Stimulated activated CD4-positive, alpha-beta T cell treated with anti-CD3 and anti-CD28 coated beads, Interleukin-4, amount 100 ng/mL, for 48 hours (primary cell): ENCODE results near the gene TMEM190.
"Not testable (repeated sequence)": the region's sequence is repeated elsewhere in the genome, so short reads cannot be mapped to it uniquely, and the experiment has no call there.

Experiments
- DNase-seq, 2 donors: peaks; one replicate each; pipeline ENCODE4 v3.0.0-alpha.2; 2020; ENCODE audit warnings: low read depth in 2 of 2

Gene TMEM190

GRCh38 chr19:55376241-55376933 is at the start of gene TMEM190:
TSS of gene TMEM190 (plus strand) at chr19:55376826. CDS start at chr19:55376854, 28 bp downstream.
- no peak for DNase-seq

GRCh38 chr19:55328774-55329318 is 47.8 kb upstream of the TMEM190 start:
- not testable (repeated sequence) for DNase-seq

GRCh38 chr19:55329791-55330190 is 46.8 kb upstream of the TMEM190 start:
- DNase-seq, result not testable (repeated sequence)

GRCh38 chr19:55333870-55334269 is 42.8 kb upstream of the TMEM190 start:
- no peak for DNase-seq

- DNase-seq, result no peak
Measured at GRCh38 chr19:55336101-55336500, 40.5 kb upstream of the TMEM190 start.

GRCh38 chr19:55339105-55339888 is 37.3 kb upstream of the TMEM190 start, which contains the start of gene KMT5C:
TSS of gene KMT5C (plus strand) at chr19:55339876. CDS start at chr19:55341937, 2,061 bp downstream.
- peak; percentile 100 for DNase-seq

- DNase-seq, result no peak
Measured at GRCh38 chr19:55339889-55340783, 36.5 kb upstream of the TMEM190 start.

GRCh38 chr19:55340784-55341147 is 35.9 kb upstream of the TMEM190 start:
- peak in 1 of 2 donors; percentile 20 for DNase-seq

GRCh38 chr19:55341171-55341588 is 35.4 kb upstream of the TMEM190 start:
- DNase-seq, result peak; percentile 58 to 73

GRCh38 chr19:55341595-55342531 is 34.8 kb upstream of the TMEM190 start:
- no peak for DNase-seq

GRCh38 chr19:55344444-55344843 is 32.2 kb upstream of the TMEM190 start:
- DNase-seq, result no peak

GRCh38 chr19:55345101-55345817 is 31.4 kb upstream of the TMEM190 start:
- no peak for DNase-seq

- DNase-seq, result no peak
Measured at GRCh38 chr19:55345818-55346724, 30.6 kb upstream of the TMEM190 start.

GRCh38 chr19:55346725-55347441 is 29.7 kb upstream of the TMEM190 start:
- DNase-seq, result no peak

GRCh38 chr19:55347442-55348009 is 29.1 kb upstream of the TMEM190 start:
- no peak for DNase-seq

GRCh38 chr19:55348317-55349034 is 28.1 kb upstream of the TMEM190 start:
- no peak for DNase-seq
